ENCODE results near the gene HOXD8. TPM values are rescaled to one million over a fixed set of nuclear protein-coding genes. Genes with fewer than 3 reads are reported as not detected.

HOXD8 gene
- total RNA-seq, 3 donors from 2014 or later, result 4.9 to 13.8 (median 5.6) TPM

GRCh38 chr2:176138923-176139660 is 9.6 kb downstream of the HOXD8 start:
- no peak for ATAC-seq
- Histone ChIP-seq H3K4me3 (no peak overlapping the region), H3K36me3 (ENCODE audit: low read depth) (no peaks in the 10 kb centered on the region), H3K9me3 (no peaks in the 10 kb centered on the region), H3K4me1 (ENCODE audit: low read depth) (peaks cover 6% of the 10 kb centered on the region)
- no peak for DNase-seq
- intact Hi-C loops (cut with DNase I, micrococcal nuclease), result no loop called here
- no peak for TF ChIP-seq CTCF (IDR thresholded peaks at IDR 0.05)

- H3K36me3 ChIP-seq (ENCODE audit: low read depth), result no peaks in the 10 kb centered on the region
- DNase-seq (peak in 1 of 3 donors; percentile 38), ATAC-seq (no peak)
- H3K9me3 ChIP-seq, result no peaks in the 10 kb centered on the region
- intact Hi-C loops (cut with DNase I, micrococcal nuclease), result loop anchor here (2.0 to 10.0 kb wide), 6 partner anchors 145 to 685 kb away; no protein-coding TSS in a partner anchor
- peaks cover 6% of the 10 kb centered on the region for H3K4me1 ChIP-seq (ENCODE audit: low read depth)
- no peak for TF ChIP-seq CTCF (IDR thresholded peaks at IDR 0.05)
- no peak overlapping the region for H3K4me3 ChIP-seq
Observed at GRCh38 chr2:176139661-176140512, 10.4 kb downstream of the HOXD8 start.

GRCh38 chr2:176140513-176141317 is 11.2 kb downstream of the HOXD8 start:
- H3K4me1 ChIP-seq (ENCODE audit: low read depth), result peaks cover 7% of the 10 kb centered on the region

GRCh38 chr2:176142281-176142680 is 12.8 kb downstream of the HOXD8 start:
- DNase-seq (no peak), ATAC-seq (no peak)
- Histone ChIP-seq H3K9me3 (no peaks in the 10 kb centered on the region), H3K4me3 (no peak overlapping the region), H3K4me1 (ENCODE audit: low read depth) (peaks cover 16% of the 10 kb centered on the region), H3K36me3 (ENCODE audit: low read depth) (no peaks in the 10 kb centered on the region)
- intact Hi-C loops (cut with DNase I, micrococcal nuclease), result loop anchor here (5.0 to 10.0 kb wide), 5 partner anchors 143 to 683 kb away; no protein-coding TSS in a partner anchor
- no peak for TF ChIP-seq CTCF (IDR thresholded peaks at IDR 0.05)

More at GRCh38 chr2:176140513-176141317, 11.2 kb downstream of the HOXD8 start:
- peak; percentile 83 for TF ChIP-seq CTCF (IDR thresholded peaks at IDR 0.05)
- intact Hi-C loops (cut with DNase I, micrococcal nuclease), result loop anchor here (2.0 to 10.0 kb wide), 6 partner anchors 144 to 684 kb away; no protein-coding TSS in a partner anchor
- Histone ChIP-seq H3K9me3 (no peaks in the 10 kb centered on the region), H3K4me3 (peak overlapping the region; percentile 10), H3K36me3 (ENCODE audit: low read depth) (no peaks in the 10 kb centered on the region)
- ATAC-seq (peak; percentile 83), DNase-seq (peak in 2 of 3 donors; percentile 76 to 87)

All from mucosa of descending colon (tissue), 3 donors.